HL-60 (cell line): ENCODE data around the gene ZSWIM7.

Experiments used
- POLR2AphosphoS5 ChIP-seq: IDR thresholded peaks from 2 replicates; pipeline ENCODE4 v1.6.1; 2012; ENCODE audit warnings: low read depth
- TF ChIP-seq, protein P1 (sequence below): IDR thresholded peaks from one replicate; pipeline ENCODE4 v1.5.1; 2011; ENCODE audit warnings: low read length, control low read depth, inconsistent platforms; ENCODE audit not compliant: insufficient read depth
- TF ChIP-seq, protein P2 (sequence below): IDR thresholded peaks from 2 replicates; pipeline ENCODE4 v1.6.1; 2012; ENCODE audit warnings: low read depth; ENCODE audit not compliant: insufficient replicate concordance

DNA sequence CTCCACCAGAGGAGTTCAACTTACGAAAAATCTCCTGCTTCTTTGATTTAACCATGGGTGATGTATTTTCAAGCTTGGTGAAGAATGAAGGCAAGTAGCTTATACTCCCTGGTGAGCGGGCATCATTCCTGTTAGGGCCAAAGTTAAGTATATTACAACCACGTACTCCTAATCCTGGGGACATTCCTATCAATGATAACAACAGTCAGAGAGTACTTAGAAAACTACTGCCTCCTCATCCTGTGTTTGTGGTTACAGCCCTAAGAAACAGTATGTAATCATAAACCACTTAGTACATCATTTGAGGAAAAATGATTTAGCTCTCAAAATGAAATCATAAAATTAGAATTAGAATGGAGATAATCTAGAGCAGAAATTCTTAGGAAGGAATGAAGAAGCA is 47.5 kb upstream of the ZSWIM7 start:
- TF ChIP-seq, protein P1, sequence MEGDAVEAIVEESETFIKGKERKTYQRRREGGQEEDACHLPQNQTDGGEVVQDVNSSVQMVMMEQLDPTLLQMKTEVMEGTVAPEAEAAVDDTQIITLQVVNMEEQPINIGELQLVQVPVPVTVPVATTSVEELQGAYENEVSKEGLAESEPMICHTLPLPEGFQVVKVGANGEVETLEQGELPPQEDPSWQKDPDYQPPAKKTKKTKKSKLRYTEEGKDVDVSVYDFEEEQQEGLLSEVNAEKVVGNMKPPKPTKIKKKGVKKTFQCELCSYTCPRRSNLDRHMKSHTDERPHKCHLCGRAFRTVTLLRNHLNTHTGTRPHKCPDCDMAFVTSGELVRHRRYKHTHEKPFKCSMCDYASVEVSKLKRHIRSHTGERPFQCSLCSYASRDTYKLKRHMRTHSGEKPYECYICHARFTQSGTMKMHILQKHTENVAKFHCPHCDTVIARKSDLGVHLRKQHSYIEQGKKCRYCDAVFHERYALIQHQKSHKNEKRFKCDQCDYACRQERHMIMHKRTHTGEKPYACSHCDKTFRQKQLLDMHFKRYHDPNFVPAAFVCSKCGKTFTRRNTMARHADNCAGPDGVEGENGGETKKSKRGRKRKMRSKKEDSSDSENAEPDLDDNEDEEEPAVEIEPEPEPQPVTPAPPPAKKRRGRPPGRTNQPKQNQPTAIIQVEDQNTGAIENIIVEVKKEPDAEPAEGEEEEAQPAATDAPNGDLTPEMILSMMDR, result no peak
- TF ChIP-seq, protein P2, sequence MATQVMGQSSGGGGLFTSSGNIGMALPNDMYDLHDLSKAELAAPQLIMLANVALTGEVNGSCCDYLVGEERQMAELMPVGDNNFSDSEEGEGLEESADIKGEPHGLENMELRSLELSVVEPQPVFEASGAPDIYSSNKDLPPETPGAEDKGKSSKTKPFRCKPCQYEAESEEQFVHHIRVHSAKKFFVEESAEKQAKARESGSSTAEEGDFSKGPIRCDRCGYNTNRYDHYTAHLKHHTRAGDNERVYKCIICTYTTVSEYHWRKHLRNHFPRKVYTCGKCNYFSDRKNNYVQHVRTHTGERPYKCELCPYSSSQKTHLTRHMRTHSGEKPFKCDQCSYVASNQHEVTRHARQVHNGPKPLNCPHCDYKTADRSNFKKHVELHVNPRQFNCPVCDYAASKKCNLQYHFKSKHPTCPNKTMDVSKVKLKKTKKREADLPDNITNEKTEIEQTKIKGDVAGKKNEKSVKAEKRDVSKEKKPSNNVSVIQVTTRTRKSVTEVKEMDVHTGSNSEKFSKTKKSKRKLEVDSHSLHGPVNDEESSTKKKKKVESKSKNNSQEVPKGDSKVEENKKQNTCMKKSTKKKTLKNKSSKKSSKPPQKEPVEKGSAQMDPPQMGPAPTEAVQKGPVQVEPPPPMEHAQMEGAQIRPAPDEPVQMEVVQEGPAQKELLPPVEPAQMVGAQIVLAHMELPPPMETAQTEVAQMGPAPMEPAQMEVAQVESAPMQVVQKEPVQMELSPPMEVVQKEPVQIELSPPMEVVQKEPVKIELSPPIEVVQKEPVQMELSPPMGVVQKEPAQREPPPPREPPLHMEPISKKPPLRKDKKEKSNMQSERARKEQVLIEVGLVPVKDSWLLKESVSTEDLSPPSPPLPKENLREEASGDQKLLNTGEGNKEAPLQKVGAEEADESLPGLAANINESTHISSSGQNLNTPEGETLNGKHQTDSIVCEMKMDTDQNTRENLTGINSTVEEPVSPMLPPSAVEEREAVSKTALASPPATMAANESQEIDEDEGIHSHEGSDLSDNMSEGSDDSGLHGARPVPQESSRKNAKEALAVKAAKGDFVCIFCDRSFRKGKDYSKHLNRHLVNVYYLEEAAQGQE, result no peak
- TF ChIP-seq POLR2AphosphoS5, result no peak
